GM12872 (cell line): ENCODE data around the gene TRIM10.
A peak's percentile ranks its signal among the peaks of the same experiment; 100 is the strongest.

Source experiments
- CTCF ChIP-seq: IDR thresholded peaks from 3 replicates; pipeline ENCODE4 v1.5.1; 2011; ENCODE audit warnings: low read depth, mild to moderate bottlenecking, low read length, moderate library complexity; ENCODE audit not compliant: insufficient read depth

Gene TRIM10

GRCh38 chr6:30151580-30151979 is 9.4 kb downstream of the TRIM10 start:
- no peak for TF ChIP-seq CTCF

- no peak for TF ChIP-seq CTCF
Observed at GRCh38 chr6:30150671-30151395, 10.2 kb downstream of the TRIM10 start.

GRCh38 chr6:30149858-30150550 is 11.0 kb downstream of the TRIM10 start:
- no peak for TF ChIP-seq CTCF

GRCh38 chr6:30149234-30149633 is 11.8 kb downstream of the TRIM10 start:
- 0 out of 3 replicates have a peak, but pooled peaks have one; percentile 8 for TF ChIP-seq CTCF

- no peak for TF ChIP-seq CTCF
Observed at GRCh38 chr6:30147096-30147495, 13.9 kb downstream of the TRIM10 start.

- no peak for TF ChIP-seq CTCF
Observed at GRCh38 chr6:30145818-30146217, 15.2 kb downstream of the TRIM10 start.

GRCh38 chr6:30144811-30145210 is 16.2 kb downstream of the TRIM10 start:
- TF ChIP-seq CTCF: no peak
